ENCODE data around the gene APLP1.

DNA sequence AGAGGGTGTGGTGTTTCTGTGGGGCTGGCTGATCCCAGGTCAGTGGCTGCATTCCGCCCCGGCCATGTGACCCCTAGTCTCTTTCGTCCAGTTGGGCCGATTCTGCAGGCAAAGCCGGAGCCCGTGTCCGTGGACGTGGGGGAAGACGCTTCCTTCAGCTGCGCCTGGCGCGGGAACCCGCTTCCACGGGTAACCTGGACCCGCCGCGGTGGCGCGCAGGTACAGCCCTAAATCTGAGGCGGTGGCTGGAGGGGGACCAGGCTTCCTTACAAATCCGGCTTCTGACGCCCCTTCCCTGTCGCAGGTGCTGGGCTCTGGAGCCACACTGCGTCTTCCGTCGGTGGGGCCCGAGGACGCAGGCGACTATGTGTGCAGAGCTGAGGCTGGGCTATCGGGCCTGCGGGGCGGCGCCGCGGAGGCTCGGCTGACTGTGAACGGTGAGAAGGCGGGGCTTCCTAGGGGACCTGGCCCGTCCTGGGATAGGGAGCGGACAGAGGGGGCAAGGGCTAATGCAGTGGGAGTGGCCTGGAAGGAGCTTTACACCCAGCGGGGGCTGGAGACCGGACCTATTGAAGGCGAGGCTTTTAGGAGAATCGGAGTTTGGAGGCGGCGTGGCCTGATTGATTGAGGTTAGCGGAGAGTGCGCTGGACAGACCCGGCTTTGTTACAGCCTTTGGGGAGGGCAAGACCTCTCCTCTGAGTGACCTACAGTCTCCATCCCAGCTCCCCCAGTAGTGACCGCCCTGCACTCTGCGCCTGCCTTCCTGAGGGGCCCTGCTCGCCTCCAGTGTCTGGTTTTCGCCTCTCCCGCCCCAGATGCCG is 7.3 kb upstream of the APLP1 start:
- TF ChIP-seq CTCF (IDR thresholded peaks at IDR 0.05) (no peak), POLR2A (IDR thresholded peaks at IDR 0.05) (no peak)
